ENCODE measurements around the gene RCOR1.

GRCh38 chr14:102588821-102589220 lies 3.6 kb upstream of the RCOR1 start:
- TF ChIP-seq CTCF (IDR thresholded peaks at IDR 0.05) (no peak), POLR2A (IDR thresholded peaks at IDR 0.05) (no peak)
